Mesodermal cell (in vitro differentiated cells): ENCODE results near the gene CCDC167. TPM values are rescaled to one million over a fixed set of nuclear protein-coding genes. Genes with fewer than 3 reads are reported as not detected.

ENCODE experiments used
- H3K27ac ChIP-seq: 2 replicates; pipeline ENCODE4 v1.7.0; 2013; ENCODE audit warnings: mild to moderate bottlenecking, low read depth, low read length, moderate library complexity; ENCODE audit not compliant: severe bottlenecking
- H3K36me3 ChIP-seq: 2 replicates; pipeline ENCODE4 v1.7.1; 2013; ENCODE audit warnings: mild to moderate bottlenecking, low read length, moderate library complexity; ENCODE audit not compliant: control insufficient read depth, insufficient read depth
- H3K4me1 ChIP-seq: one replicate; pipeline ENCODE4 v1.7.1; 2013; ENCODE audit warnings: mild to moderate bottlenecking, low read length; ENCODE audit not compliant: insufficient read depth, control insufficient read depth, poor library complexity, severe bottlenecking
- H3K4me3 ChIP-seq: 2 replicates; pipeline ENCODE4 v1.7.0; 2013; ENCODE audit warnings: low read length, control low read depth, mild to moderate bottlenecking; ENCODE audit not compliant: insufficient read depth, poor library complexity, severe bottlenecking; ENCODE audit errors: extremely low read depth
- H3K9me3 ChIP-seq: 2 replicates; pipeline ENCODE4 v1.7.1; 2013; ENCODE audit warnings: mild to moderate bottlenecking, low read length, moderate library complexity; ENCODE audit not compliant: control insufficient read depth
- WGBS, 2 experiments: methylation state at CpG; one replicate each; pipeline ENCODE4 v1.1.5; 2013; ENCODE audit warnings: missing lambda C conversion rate in 2 of 2; ENCODE audit not compliant: insufficient coverage in 2 of 2; 5-methylcytosine and 5-hydroxymethylcytosine counted together
- polyA plus RNA-seq, 2 experiments: library from polyadenylated mRNA; stranded (reverse); fragments of 50-300 nt; gene quantifications; one replicate each; pipeline ENCODE4 v1.2.3, GENCODE V29; 2013

CCDC167 gene
- 52.9 TPM for polyA plus RNA-seq (2013, experiment 1 of 2)
- 44.5 TPM for polyA plus RNA-seq (2013, experiment 2 of 2)

DNA sequence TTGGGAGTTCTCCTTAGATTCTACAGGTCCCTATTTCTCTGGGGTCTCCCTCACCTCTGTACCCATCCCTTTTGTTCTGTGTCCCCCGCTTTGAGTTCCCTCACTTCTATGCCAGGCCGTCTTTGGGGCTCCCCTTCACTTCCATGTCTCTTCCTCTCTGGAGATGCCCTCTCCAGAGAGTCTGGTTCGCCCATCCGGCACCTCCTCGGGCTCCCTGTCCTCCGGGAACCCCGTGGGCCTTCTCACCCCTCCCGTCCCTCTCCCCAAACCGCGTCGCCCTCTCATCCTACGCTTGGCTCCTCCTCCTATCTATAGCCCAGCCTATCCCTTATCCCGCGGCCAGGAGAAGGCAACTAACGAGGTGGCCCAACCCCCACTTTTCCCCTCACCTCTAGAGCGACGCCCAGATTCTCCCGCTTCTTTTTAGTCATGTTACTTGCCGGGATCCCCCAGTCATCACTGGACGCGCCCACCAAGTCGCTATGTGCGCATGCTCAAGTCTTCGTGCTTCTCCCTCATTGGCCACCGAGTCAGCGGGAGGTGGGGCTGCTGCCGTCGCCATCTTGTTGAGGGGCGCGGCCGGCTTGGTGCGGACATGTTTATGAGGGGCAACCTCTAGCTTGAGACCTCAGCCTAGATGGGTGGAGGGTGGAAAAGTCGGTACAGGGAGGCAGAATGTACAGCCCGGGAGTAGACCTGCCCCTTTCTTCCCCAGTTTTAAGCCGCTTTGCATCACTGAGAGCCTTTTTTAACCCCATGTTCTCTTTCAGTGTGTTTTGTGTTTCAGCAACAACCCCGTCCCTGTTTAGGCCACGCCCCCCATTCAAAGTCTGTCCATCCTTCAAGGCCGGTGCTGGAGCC lies at the start of gene CCDC167:
CCDC167 (minus strand) TSS at position 461 of the 861 bp plus-strand sequence; CDS start at position 431, 30 bp downstream.
- H3K4me3 ChIP-seq, result peak within 1 kb of the TSS; percentile 79
- H3K9me3 ChIP-seq, result no peaks in the 10 kb centered on the region
- H3K36me3 ChIP-seq, result no peaks in the 10 kb centered on the region
- H3K27ac ChIP-seq, result peak within 1 kb of the TSS; percentile 55
- WGBS, 2 experiments, result 2% methylated on average over 31 to 33 of the region's 38 CpGs
- H3K4me1 ChIP-seq, result no peaks in the 10 kb centered on the region

- Histone ChIP-seq H3K9me3 (no peaks in the 10 kb centered on the region), H3K4me3 (no peak overlapping the region), H3K36me3 (no peaks in the 10 kb centered on the region), H3K4me1 (peaks cover 43% of the 10 kb centered on the region), H3K27ac (no peak overlapping the region)
- 92% methylated on average over 4 of the region's 7 CpGs; no CpG with 5 or more reads in 1 of the 2 experiments for WGBS, 2 experiments
Observed at GRCh38 chr6:37549154-37549553, 49.5 kb upstream of the CCDC167 start.

- Histone ChIP-seq H3K9me3 (no peaks in the 10 kb centered on the region), H3K4me3 (no peak overlapping the region), H3K36me3 (no peaks in the 10 kb centered on the region), H3K4me1 (peaks cover 34% of the 10 kb centered on the region), H3K27ac (no peak overlapping the region)
- 93 to 97% methylated on average over 5 to 6 of the region's 8 CpGs for WGBS, 2 experiments
Observed at GRCh38 chr6:37548067-37548674, 48.5 kb upstream of the CCDC167 start.

DNA sequence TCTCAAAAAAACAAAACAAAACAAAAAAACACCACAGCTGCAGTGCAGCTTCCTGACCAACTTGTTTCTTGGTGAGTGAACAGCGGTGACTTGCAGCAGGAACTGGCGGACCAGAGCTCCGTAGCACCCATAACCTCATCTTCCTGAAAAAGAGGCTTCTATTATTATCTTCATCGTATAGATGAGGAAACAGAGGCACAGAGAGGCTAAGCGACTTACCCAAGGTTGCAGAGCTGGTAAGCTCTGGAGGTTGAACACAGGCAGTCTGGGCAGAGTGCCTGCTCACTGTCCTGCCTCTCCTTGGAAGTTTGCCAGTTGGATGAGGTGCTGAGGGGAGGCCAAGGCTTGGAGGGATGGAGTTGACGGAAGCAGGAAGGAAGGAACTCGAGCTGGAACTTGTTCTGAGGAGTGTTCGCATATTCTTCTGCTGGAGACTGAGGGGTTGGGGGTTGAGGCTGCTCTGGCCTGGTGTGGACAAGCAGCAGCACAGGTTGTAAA lies 47.9 kb upstream of the CCDC167 start:
- 87 to 90% methylated on average over 7 to 8 of the region's 8 CpGs for WGBS, 2 experiments
- no peaks in the 10 kb centered on the region for H3K36me3 ChIP-seq
- H3K4me1 ChIP-seq, result peaks cover 29% of the 10 kb centered on the region
- no peak overlapping the region for H3K4me3 ChIP-seq
- no peaks in the 10 kb centered on the region for H3K9me3 ChIP-seq
- no peak overlapping the region for H3K27ac ChIP-seq

DNA sequence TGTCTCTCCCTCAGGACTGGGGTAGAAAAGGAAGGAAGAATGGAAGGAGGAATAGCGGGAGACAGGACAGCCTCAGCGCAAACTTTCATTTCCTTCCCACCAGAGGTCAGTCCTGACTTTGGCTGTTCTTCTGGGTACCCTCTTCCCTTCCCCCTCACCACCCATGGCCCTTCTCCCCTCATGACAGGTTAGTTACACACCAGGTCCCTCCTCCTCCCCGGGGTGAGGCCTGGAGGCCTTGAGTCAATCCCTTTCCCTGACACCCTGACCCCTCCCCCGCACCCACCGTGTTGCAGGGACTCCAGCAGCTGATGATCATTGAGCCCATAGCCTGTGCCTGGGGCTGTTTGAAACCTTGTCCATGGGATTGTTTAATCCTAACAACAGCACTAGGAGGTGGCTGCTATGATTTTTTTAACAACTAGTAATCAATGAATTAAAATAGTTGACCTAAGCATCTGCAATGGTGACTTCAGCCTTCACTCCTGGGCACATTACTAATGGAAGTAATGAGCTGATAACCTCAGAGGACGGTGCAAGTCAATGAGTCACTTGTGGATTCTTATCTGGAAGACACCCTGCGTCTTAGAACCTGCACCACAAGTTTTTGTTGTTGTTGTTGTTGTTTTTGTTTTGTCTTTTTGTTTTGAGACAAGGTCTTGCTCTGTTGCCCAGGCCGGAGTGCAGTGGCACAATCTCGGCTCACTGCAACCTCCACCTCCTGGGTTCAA lies 46.6 kb upstream of the CCDC167 start:
- H3K4me3 ChIP-seq, result no peak overlapping the region
- H3K4me1 ChIP-seq, result peaks cover 19% of the 10 kb centered on the region
- 46 to 68% methylated on average over 5 of the region's 9 CpGs for WGBS, 2 experiments
- H3K36me3 ChIP-seq, result no peaks in the 10 kb centered on the region
- H3K9me3 ChIP-seq, result no peaks in the 10 kb centered on the region
- H3K27ac ChIP-seq, result no peak overlapping the region

DNA sequence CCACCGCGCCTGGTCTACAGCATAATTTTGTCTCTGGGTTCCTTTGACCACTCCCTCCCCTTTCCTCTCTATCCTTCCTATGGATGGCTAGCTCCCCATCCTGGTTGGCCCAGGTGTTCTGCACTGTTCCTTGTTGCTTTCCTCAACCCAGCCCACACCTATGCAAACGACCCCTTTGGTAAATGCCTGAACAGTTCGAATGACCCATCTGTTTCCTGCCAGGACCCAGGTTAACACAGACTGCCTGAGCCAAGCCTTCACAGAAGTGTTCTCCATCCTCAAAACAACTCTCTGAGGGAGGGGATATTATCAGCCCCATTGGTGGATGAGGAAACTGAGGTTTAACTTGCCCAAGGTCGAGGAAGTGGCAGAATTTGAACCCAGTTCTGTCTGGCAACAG lies 44.8 kb upstream of the CCDC167 start:
- 94 to 96% methylated on average over 3 to 4 of the region's 5 CpGs for WGBS, 2 experiments
- Histone ChIP-seq H3K9me3 (no peaks in the 10 kb centered on the region), H3K4me1 (peaks cover 18% of the 10 kb centered on the region), H3K4me3 (no peak overlapping the region), H3K36me3 (no peaks in the 10 kb centered on the region), H3K27ac (no peak overlapping the region)

DNA sequence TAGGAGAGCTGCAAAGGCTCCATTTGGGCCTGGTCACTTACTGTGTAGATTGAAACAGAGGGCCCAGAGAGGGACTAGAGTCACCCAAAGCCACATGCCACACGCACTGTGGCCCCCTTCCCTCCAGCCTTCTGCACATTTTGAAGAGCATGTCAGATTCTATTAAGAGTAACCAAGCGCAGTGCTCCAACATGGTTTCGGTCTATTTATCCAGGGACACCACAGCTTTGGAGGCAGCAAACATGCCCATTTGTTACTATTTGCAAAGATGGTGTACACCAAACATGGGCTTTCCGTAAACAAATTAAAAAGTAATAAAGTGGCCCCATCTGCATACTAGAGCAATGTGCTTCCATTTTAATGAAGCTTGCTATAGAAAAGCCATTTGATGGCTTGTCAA lies 43.7 kb upstream of the CCDC167 start:
- Histone ChIP-seq H3K4me1 (peaks cover 22% of the 10 kb centered on the region), H3K4me3 (no peak overlapping the region), H3K27ac (no peak overlapping the region), H3K36me3 (no peaks in the 10 kb centered on the region), H3K9me3 (no peaks in the 10 kb centered on the region)
- 65 to 75% methylated on average over 4 of the region's 4 CpGs for WGBS, 2 experiments

- Histone ChIP-seq H3K27ac (no peak overlapping the region), H3K4me3 (no peak overlapping the region), H3K4me1 (peaks cover 25% of the 10 kb centered on the region), H3K36me3 (no peaks in the 10 kb centered on the region), H3K9me3 (no peaks in the 10 kb centered on the region)
- WGBS, 2 experiments, result 81 to 90% methylated on average over 3 of the region's 4 CpGs
Observed at GRCh38 chr6:37541346-37541745, 41.7 kb upstream of the CCDC167 start.

- no peak overlapping the region for H3K27ac ChIP-seq
- H3K36me3 ChIP-seq, result no peaks in the 10 kb centered on the region
- H3K4me1 ChIP-seq, result peaks cover 15% of the 10 kb centered on the region
- WGBS, 2 experiments, result 52% methylated on average over 3 of the region's 4 CpGs; no CpG with 5 or more reads in 1 of the 2 experiments
- no peak overlapping the region for H3K4me3 ChIP-seq
- H3K9me3 ChIP-seq, result no peaks in the 10 kb centered on the region
Observed at GRCh38 chr6:37540390-37540789, 40.7 kb upstream of the CCDC167 start.

GRCh38 chr6:37540029-37540352 lies 40.3 kb upstream of the CCDC167 start:
- 94 to 100% methylated on average over 2 of the region's 4 CpGs for WGBS, 2 experiments
- H3K36me3 ChIP-seq, result no peaks in the 10 kb centered on the region
- H3K4me1 ChIP-seq, result peaks cover 15% of the 10 kb centered on the region
- no peak overlapping the region for H3K4me3 ChIP-seq
- no peak overlapping the region for H3K27ac ChIP-seq
- no peaks in the 10 kb centered on the region for H3K9me3 ChIP-seq
